Epithelial cell of esophagus (primary cell): Measurements from ENCODE around the gene HHAT.

ENCODE experiments used
- DNase-seq: peaks from one replicate; pipeline ENCODE4 v3.0.0; 2010; ENCODE audit warnings: low read depth
- H3K4me3 ChIP-seq: 2 replicates; pipeline ENCODE4 v1.5.1; 2011; ENCODE audit warnings: mild to moderate bottlenecking, low read length, control low read depth
- TF ChIP-seq, protein P1 (sequence below): IDR thresholded peaks from 2 replicates; pipeline ENCODE4 v1.5.1; 2011; ENCODE audit warnings: low read depth, mild to moderate bottlenecking, low read length, control low read depth, inconsistent platforms; ENCODE audit not compliant: insufficient read depth; ENCODE audit errors: missing control alignments

Gene HHAT

DNA sequence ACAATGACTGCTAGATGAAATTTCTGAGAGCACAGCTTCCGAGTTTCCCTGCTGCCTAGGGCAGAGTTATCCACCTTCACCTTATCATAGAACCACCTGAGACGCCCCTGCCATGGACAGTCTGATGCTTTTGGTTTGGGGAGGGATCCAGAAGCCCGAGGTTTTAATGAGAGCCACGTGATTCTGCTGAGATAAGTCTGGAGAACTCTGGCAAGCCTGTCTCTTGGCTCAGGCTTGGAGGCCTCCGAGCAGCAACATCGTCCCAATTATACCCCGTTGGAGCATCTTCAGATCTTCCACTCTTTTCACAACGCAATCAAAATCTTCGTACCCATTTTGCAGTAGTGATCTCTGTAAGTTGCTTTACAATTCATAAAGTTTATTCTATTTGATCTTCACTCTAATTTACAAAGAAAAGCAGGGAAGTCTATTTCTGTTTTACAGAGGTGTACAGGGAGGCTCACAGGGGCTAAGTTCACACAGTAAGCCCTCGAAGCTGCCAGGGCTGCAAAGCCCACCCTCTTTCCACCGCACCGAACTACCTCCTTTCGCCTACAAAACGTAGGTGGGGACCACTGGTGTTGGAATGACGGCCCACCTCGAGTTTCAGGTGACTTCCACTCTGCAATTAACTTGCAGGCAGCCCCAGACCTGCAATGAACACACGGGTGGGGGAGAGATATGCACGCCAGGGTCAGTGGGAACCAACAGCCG lies 513 bp upstream of the HHAT start:
- peak overlapping the region; percentile 73 for H3K4me3 ChIP-seq
- TF ChIP-seq, protein P1, sequence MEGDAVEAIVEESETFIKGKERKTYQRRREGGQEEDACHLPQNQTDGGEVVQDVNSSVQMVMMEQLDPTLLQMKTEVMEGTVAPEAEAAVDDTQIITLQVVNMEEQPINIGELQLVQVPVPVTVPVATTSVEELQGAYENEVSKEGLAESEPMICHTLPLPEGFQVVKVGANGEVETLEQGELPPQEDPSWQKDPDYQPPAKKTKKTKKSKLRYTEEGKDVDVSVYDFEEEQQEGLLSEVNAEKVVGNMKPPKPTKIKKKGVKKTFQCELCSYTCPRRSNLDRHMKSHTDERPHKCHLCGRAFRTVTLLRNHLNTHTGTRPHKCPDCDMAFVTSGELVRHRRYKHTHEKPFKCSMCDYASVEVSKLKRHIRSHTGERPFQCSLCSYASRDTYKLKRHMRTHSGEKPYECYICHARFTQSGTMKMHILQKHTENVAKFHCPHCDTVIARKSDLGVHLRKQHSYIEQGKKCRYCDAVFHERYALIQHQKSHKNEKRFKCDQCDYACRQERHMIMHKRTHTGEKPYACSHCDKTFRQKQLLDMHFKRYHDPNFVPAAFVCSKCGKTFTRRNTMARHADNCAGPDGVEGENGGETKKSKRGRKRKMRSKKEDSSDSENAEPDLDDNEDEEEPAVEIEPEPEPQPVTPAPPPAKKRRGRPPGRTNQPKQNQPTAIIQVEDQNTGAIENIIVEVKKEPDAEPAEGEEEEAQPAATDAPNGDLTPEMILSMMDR: no peak
- DNase-seq: no peak

DNA sequence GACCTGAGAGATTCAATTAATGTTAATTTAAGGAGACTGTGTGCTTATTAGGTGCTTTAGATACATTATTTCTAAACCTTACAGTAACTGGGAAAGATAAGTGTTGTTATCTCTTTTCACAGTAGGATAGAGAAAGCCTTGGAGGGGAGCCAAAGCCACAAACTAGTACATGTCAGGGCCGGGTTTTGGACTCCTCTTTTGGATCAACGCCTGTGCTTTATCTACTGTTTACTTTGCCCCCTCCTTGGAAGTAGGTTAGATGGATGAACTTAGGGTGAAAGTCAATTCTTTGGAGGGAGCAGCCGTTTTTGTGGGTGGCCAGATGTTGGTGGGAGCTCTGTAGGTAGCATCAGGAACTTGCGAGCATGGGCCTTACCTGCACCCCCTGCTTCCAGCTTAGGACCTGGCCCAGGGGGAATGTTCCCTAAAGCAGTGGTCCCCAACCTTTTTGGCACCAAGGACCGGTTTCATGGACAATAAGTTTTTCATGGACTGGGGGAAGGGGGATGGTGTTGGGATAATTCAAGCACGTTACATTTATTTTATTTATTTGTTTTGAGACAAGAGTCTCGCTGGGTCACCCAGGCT lies 1.7 kb downstream of the HHAT start:
- TF ChIP-seq, protein P1: no peak
- peak; percentile 21 for DNase-seq
- no peak overlapping the region for H3K4me3 ChIP-seq

DNA sequence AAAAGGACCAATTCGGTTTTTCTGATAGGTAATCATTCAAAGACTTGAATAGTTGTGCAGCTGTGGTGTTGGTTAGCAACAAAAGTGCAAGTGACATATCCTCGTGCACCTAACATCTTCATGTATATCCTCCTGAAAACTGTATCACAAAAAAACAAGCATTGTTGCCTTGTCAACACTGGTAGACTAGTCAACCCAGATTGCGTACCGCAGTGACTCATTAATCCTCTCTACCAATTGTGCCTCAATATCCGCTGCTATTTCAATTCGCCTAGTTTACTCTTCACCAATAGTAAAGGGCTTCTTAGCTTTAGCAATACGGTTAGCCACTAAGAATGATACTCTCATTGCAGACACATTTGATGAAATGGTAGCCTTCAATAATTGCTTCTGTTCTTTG lies 3.5 kb downstream of the HHAT start:
- TF ChIP-seq, protein P1: no peak
- peak; percentile 51 for DNase-seq
- no peak overlapping the region for H3K4me3 ChIP-seq

DNA sequence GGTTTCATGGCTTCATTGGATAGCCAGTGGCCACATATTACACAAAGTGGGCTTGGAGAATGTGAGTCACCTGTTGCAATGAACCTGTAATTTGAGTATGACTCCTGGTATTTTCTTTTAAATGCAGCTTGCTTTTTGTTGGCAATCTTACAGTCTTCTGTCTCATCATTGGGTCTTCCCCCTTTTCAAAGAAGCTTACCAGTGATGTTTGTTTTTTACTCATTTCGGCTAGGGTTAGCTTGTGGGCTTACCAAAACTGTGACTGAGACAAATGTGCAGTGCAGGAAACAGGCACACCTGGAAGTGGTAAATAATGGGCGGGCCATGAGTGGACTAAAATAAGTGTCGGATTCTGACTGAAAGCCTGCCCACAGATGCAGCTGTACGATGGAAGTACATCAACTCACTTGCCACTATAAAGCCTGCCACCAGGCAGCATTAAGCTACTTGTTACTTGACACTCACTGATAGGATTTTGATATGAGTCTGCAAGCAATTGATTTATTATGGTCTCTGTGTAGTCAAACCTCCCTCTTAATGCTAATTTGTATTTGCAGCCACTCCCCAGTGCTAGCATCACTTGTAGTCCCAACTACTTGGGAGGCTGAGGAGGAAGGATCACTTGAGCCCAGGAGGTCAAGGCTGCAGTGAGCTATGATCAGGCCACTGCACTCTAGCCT lies 4.2 kb downstream of the HHAT start:
- TF ChIP-seq, protein P1: no peak
- peak; percentile 81 for DNase-seq
- H3K4me3 ChIP-seq: no peak overlapping the region

DNA sequence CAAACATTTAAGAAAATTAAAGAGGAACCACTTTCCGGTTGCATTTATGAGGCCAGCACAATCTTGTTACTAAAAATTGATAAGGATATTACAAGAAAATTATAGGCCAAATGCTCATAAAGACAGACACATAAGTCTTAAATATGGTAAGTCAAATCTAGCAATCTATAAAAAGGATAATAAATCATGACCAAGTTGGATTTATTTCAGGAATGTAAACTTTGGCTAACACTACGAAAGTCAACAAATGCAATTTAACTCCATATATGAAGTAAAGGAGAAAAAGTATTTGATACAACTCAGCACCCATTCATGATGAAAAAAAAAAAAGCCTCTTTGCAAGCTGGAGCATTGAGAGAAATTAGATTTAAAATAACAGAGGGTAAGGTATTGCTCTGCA lies 6.3 kb downstream of the HHAT start:
- no peak overlapping the region for H3K4me3 ChIP-seq
- no peak for DNase-seq
- TF ChIP-seq, protein P1: no peak

DNA sequence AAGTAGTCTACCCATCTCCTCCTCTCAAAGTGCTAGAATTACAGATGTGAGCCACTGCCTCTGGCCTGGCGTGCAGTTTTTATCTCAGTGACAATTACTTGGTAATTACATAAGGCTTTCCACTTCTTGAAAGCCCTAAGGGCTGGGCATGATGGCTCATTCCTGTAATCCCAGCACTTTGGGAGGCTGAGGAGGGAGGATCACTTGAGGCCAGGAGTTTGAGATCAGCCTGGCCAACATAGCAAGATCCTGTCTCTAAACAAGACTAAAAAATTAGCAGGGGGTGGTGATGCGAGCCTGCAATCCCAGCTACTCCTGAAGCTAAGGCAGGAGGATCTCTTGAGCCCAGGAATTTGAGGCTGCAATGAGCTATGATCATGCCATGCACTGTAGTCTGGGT lies 7.7 kb downstream of the HHAT start:
- no peak overlapping the region for H3K4me3 ChIP-seq
- TF ChIP-seq, protein P1: no peak
- DNase-seq: no peak

DNA sequence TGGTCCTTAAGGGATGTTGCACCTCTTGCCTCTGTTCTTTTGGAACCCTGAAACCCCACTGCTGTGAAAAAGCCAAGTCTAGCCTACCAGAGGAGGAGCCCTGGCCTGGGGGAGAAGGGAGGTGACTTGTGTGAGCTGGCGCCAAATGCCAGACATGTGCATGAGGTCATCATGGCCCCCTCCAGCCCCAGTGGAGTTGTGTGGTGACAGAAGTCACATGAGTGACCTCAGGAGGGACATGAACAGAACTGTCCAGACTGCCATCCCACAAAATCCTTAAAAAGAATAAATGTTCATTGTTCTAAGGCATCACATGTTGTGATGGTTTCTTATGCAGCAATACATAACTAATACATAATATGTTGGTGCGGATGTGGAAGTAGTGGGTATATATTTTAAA lies 10.8 kb downstream of the HHAT start:
- TF ChIP-seq, protein P1: no peak
- no peak overlapping the region for H3K4me3 ChIP-seq
- no peak for DNase-seq
